Bronchial epithelial cell (primary cell): ENCODE data around the gene SLC35F1. TPM values are rescaled to one million over a fixed set of nuclear protein-coding genes. Genes with fewer than 3 reads are reported as not detected.

Experiments used
- DNase-seq: peaks from one replicate; pipeline ENCODE4 v3.0.0-alpha.2; 2010; ENCODE audit warnings: low read depth
- FAIRE-seq: peaks from 2 replicates; lab custom pipeline; 2011; peaks lifted over from hg19 to GRCh38; lab: Jason Lieb, UNC
- H3K27me3 ChIP-seq: 2 replicates; pipeline ENCODE4 v1.5.1; 2011; ENCODE audit warnings: low read length; ENCODE audit not compliant: control insufficient read depth, insufficient read depth
- H3K36me3 ChIP-seq: 2 replicates; pipeline ENCODE4 v1.5.1; 2011; ENCODE audit warnings: low read length; ENCODE audit not compliant: control insufficient read depth, insufficient read depth
- H3K4me3 ChIP-seq: 2 replicates; pipeline ENCODE4 v1.5.1; 2011; ENCODE audit warnings: mild to moderate bottlenecking, low read depth, low read length, control low read depth
- CTCF ChIP-seq: IDR thresholded peaks from 2 replicates; pipeline ENCODE4 v1.5.1; 2011; ENCODE audit warnings: mild to moderate bottlenecking, moderate library complexity, low read length, control low read depth, inconsistent platforms; ENCODE audit not compliant: insufficient read depth, severe bottlenecking
- total RNA-seq: library from RNA; depleted of rRNA; stranded (reverse); fragments of >200 nt; gene quantifications from 2 replicates; pipeline ENCODE4 v1.2.1, GENCODE V29; 2014

SLC35F1 gene
- total RNA-seq, 1 donor from 2014 or later = not detected

GRCh38 chr6:118135371-118135770 lies 228.3 kb downstream of the SLC35F1 start:
- Histone ChIP-seq H3K4me3 (no peak overlapping the region), H3K36me3 (no peaks in the 10 kb centered on the region), H3K27me3 (no peaks in the 10 kb centered on the region)
- DNase-seq = no peak
- no peak for TF ChIP-seq CTCF
- FAIRE-seq = no peak

- DNase-seq (peak; percentile 18), FAIRE-seq (no peak)
- no peak for TF ChIP-seq CTCF
- no peaks in the 10 kb centered on the region for H3K36me3 ChIP-seq
- H3K4me3 ChIP-seq = no peak overlapping the region
- no peaks in the 10 kb centered on the region for H3K27me3 ChIP-seq
These were observed 234.1 kb downstream of the SLC35F1 start for GRCh38 chr6:118141211-118141610.

GRCh38 chr6:118146584-118146983 lies 239.5 kb downstream of the SLC35F1 start:
- Histone ChIP-seq H3K36me3 (no peaks in the 10 kb centered on the region), H3K4me3 (no peak overlapping the region), H3K27me3 (no peaks in the 10 kb centered on the region)
- TF ChIP-seq CTCF = no peak
- DNase-seq (peak; percentile 31), FAIRE-seq (no peak)

GRCh38 chr6:118147511-118147910 lies 240.4 kb downstream of the SLC35F1 start:
- Histone ChIP-seq H3K4me3 (no peak overlapping the region), H3K36me3 (no peaks in the 10 kb centered on the region), H3K27me3 (no peaks in the 10 kb centered on the region)
- TF ChIP-seq CTCF = no peak
- no peak for DNase-seq
- FAIRE-seq = no peak

GRCh38 chr6:118148561-118148960 lies 241.5 kb downstream of the SLC35F1 start:
- Histone ChIP-seq H3K36me3 (no peaks in the 10 kb centered on the region), H3K4me3 (no peak overlapping the region), H3K27me3 (no peaks in the 10 kb centered on the region)
- TF ChIP-seq CTCF = no peak
- no peak for FAIRE-seq
- DNase-seq = no peak

- Histone ChIP-seq H3K36me3 (no peaks in the 10 kb centered on the region), H3K4me3 (no peak overlapping the region), H3K27me3 (no peaks in the 10 kb centered on the region)
- FAIRE-seq (no peak), DNase-seq (no peak)
- no peak for TF ChIP-seq CTCF
These were observed 245.5 kb downstream of the SLC35F1 start for GRCh38 chr6:118152524-118152923.
